ENCODE data around the gene CCDC15. TPM values are rescaled to one million over a fixed set of nuclear protein-coding genes. Genes with fewer than 3 reads are reported as not detected.

The CCDC15 gene
- total and polyA plus RNA-seq, 2 donors (not counting 1 experiment from before 2014, with no cell fraction given): 1.2 to 2.3 TPM

GRCh38 chr11:125084761-125085231, 130.8 kb downstream of the CCDC15 start:
- H3K79me2 ChIP-seq (ENCODE audit: control insufficient read depth, insufficient read depth, low read length): no peaks in the 10 kb centered on the region
- no peaks in the 10 kb centered on the region for H3K36me3 ChIP-seq (ENCODE audit: control insufficient read depth, insufficient read depth, low read length)
- no peak for DNase-seq (ENCODE audit: low read depth in 2 of 2)
- H3K27me3 ChIP-seq (ENCODE audit: control insufficient read depth, insufficient read depth, low read length): no peaks in the 10 kb centered on the region
- peaks cover 10% of the 10 kb centered on the region for H3K4me1 ChIP-seq (ENCODE audit: control insufficient read depth, extremely low read depth, insufficient read depth, low read length)
- no peak for TF ChIP-seq CTCF (conservative IDR thresholded peaks at IDR 0.05 in 1 of 2, IDR thresholded peaks at IDR 0.05 in 1 of 2; ENCODE audit: low read depth in 1 of 2, low read length in 2 of 2)
- TF ChIP-seq EZH2 (IDR thresholded peaks at IDR 0.05; ENCODE audit: low read length, missing control alignments): no peak
- H3K4me2 ChIP-seq (ENCODE audit: extremely low read depth, insufficient read depth, low read length): no peak overlapping the region
- H2AFZ ChIP-seq (ENCODE audit: low read length): no peak overlapping the region
- H4K20me1 ChIP-seq (ENCODE audit: control insufficient read depth, extremely low read depth, insufficient read depth, low read length): no peaks in the 10 kb centered on the region
- no peak overlapping the region for H3K9ac ChIP-seq (ENCODE audit: insufficient read depth, low read length)
- no peak overlapping the region for H3K4me3 ChIP-seq (replicated peaks in 1 of 4; ENCODE audit: control extremely low read depth in 1 of 4, insufficient read depth in 1 of 4, low read depth in 3 of 4, low read length in 4 of 4)
- no peaks in the 10 kb centered on the region for H3K9me3 ChIP-seq (ENCODE audit: control insufficient read depth, insufficient read depth, low read depth, low read length)
- no peak overlapping the region for H3K27ac ChIP-seq (ENCODE audit: insufficient read depth, low read length)

GRCh38 chr11:125085301-125086081, 131.5 kb downstream of the CCDC15 start:
- no peak overlapping the region for H2AFZ ChIP-seq (ENCODE audit: low read length)
- no peak overlapping the region for H3K4me2 ChIP-seq (ENCODE audit: extremely low read depth, insufficient read depth, low read length)
- no peak for TF ChIP-seq CTCF (conservative IDR thresholded peaks at IDR 0.05 in 1 of 2, IDR thresholded peaks at IDR 0.05 in 1 of 2; ENCODE audit: low read depth in 1 of 2, low read length in 2 of 2)
- no peak for TF ChIP-seq EZH2 (IDR thresholded peaks at IDR 0.05; ENCODE audit: low read length, missing control alignments)
- no peaks in the 10 kb centered on the region for H3K27me3 ChIP-seq (ENCODE audit: control insufficient read depth, insufficient read depth, low read length)
- no peak overlapping the region for H3K9ac ChIP-seq (ENCODE audit: insufficient read depth, low read length)
- H3K4me1 ChIP-seq (ENCODE audit: control insufficient read depth, extremely low read depth, insufficient read depth, low read length): peaks cover 10% of the 10 kb centered on the region
- DNase-seq (ENCODE audit: low read depth in 2 of 2): no peak
- H3K79me2 ChIP-seq (ENCODE audit: control insufficient read depth, insufficient read depth, low read length): no peaks in the 10 kb centered on the region
- H3K36me3 ChIP-seq (ENCODE audit: control insufficient read depth, insufficient read depth, low read length): no peaks in the 10 kb centered on the region
- H3K27ac ChIP-seq (ENCODE audit: insufficient read depth, low read length): no peak overlapping the region
- H3K4me3 ChIP-seq (replicated peaks in 1 of 4; ENCODE audit: control extremely low read depth in 1 of 4, insufficient read depth in 1 of 4, low read depth in 3 of 4, low read length in 4 of 4): no peak overlapping the region
- H3K9me3 ChIP-seq (ENCODE audit: control insufficient read depth, insufficient read depth, low read depth, low read length): no peaks in the 10 kb centered on the region
- H4K20me1 ChIP-seq (ENCODE audit: control insufficient read depth, extremely low read depth, insufficient read depth, low read length): no peaks in the 10 kb centered on the region

- no peak overlapping the region for H3K4me2 ChIP-seq (ENCODE audit: extremely low read depth, insufficient read depth, low read length)
Observed at GRCh38 chr11:125086633-125087296, 132.8 kb downstream of the CCDC15 start.

More at GRCh38 chr11:125086633-125087296, 132.8 kb downstream of the CCDC15 start:
- no peak for DNase-seq (ENCODE audit: low read depth in 2 of 2)
- H3K9me3 ChIP-seq (ENCODE audit: control insufficient read depth, insufficient read depth, low read depth, low read length): no peaks in the 10 kb centered on the region
- TF ChIP-seq CTCF (conservative IDR thresholded peaks at IDR 0.05 in 1 of 2, IDR thresholded peaks at IDR 0.05 in 1 of 2; ENCODE audit: low read depth in 1 of 2, low read length in 2 of 2) (no peak), EZH2 (IDR thresholded peaks at IDR 0.05; ENCODE audit: low read length, missing control alignments) (no peak)
- H3K4me3 ChIP-seq (replicated peaks in 1 of 4; ENCODE audit: control extremely low read depth in 1 of 4, insufficient read depth in 1 of 4, low read depth in 3 of 4, low read length in 4 of 4): no peak overlapping the region
- H3K36me3 ChIP-seq (ENCODE audit: control insufficient read depth, insufficient read depth, low read length): no peaks in the 10 kb centered on the region
- H4K20me1 ChIP-seq (ENCODE audit: control insufficient read depth, extremely low read depth, insufficient read depth, low read length): no peaks in the 10 kb centered on the region
- H2AFZ ChIP-seq (ENCODE audit: low read length): no peak overlapping the region
- H3K4me1 ChIP-seq (ENCODE audit: control insufficient read depth, extremely low read depth, insufficient read depth, low read length): peaks cover 20% of the 10 kb centered on the region
- H3K9ac ChIP-seq (ENCODE audit: insufficient read depth, low read length): no peak overlapping the region
- no peaks in the 10 kb centered on the region for H3K27me3 ChIP-seq (ENCODE audit: control insufficient read depth, insufficient read depth, low read length)
- H3K79me2 ChIP-seq (ENCODE audit: control insufficient read depth, insufficient read depth, low read length): no peaks in the 10 kb centered on the region
- no peak overlapping the region for H3K27ac ChIP-seq (ENCODE audit: insufficient read depth, low read length)
